HepG2 (cell line): Measurements from ENCODE around the gene AGMO. TPM values are rescaled to one million over a fixed set of nuclear protein-coding genes. Genes with fewer than 3 reads are reported as not detected.

Experiments used
- ATAC-seq: fragments of 200-7000 bp; cut with Tn5 transposase; 3 replicates; pipeline ENCODE4 v1.9.1; 2020; ENCODE audit warnings: mild to moderate bottlenecking, moderate library complexity
- BruUV-seq: library from RNA; stranded (reverse); fragments of 400-500 nt; replicated peaks from 2 replicates; lab custom pipeline; 2021; lab: Mats Ljungman, UMichigan
- CTCF ChIA-PET: fragments of 300-600 bp; formaldehyde crosslinking; extraction: SDS; loops from one replicate; lab custom pipeline; 2021; ENCODE audit warnings: low total read pairs, inconsistent platforms, low intra/inter-chr PET ratio; lab: Yijun Ruan, JAX
- POLR2A ChIA-PET: fragments of 350-600 bp; sonication (Branson Sonifier 250); formaldehyde crosslinking; loops from one replicate; lab custom pipeline; 2020; ENCODE audit warnings: antibody characterized with exemption, inconsistent platforms; lab: Yijun Ruan, JAX
- DNase-seq: peaks from one replicate; pipeline ENCODE4 v3.0.0-alpha.2; 2015; ENCODE audit warnings: low spot score
- FAIRE-seq: peaks from 3 replicates; lab custom pipeline; 2011; peaks lifted over from hg19 to GRCh38; lab: Jason Lieb, UNC
- H2AFZ ChIP-seq: one replicate; pipeline ENCODE4 v1.6.1; 2011; ENCODE audit warnings: low read length, inconsistent platforms
- H3K27ac ChIP-seq: fragments of 300-600 bp; 3 replicates; pipeline ENCODE4 v1.8.0; 2011; ENCODE audit warnings: mixed run types, mild to moderate bottlenecking, mixed read lengths, low read length, inconsistent platforms; ENCODE audit not compliant: insufficient read depth; ENCODE audit errors: extremely low read length
- H3K27me3 ChIP-seq, 2 experiments: fragments of 200-600 bp in 1 of 2; 2 replicates in 1 of 2; 3 replicates in 1 of 2; pipeline versions ENCODE4 v1.6.0 to v1.8.0; 2011; ENCODE audit warnings: low read length in 2 of 2, mild to moderate bottlenecking in 2 of 2, moderate library complexity in 2 of 2, inconsistent platforms in 1 of 2; ENCODE audit not compliant: insufficient read depth in 2 of 2, control insufficient read depth in 1 of 2
- H3K36me3 ChIP-seq, 2 experiments: fragments of 200-600 bp in 1 of 2; replicated peaks in 1 of 2; 2 replicates in 1 of 2; 3 replicates in 1 of 2; pipeline versions ENCODE4 v1.5.1 to v1.8.0; 2011; ENCODE audit warnings: low read length in 2 of 2, inconsistent platforms in 1 of 2; ENCODE audit not compliant: insufficient read depth in 2 of 2, control insufficient read depth in 1 of 2
- H3K4me1 ChIP-seq: 2 replicates; pipeline ENCODE4 v1.5.1; 2012; ENCODE audit warnings: low read length, inconsistent platforms; ENCODE audit not compliant: insufficient read depth
- H3K4me2 ChIP-seq: 2 replicates; pipeline ENCODE4 v1.6.0; 2011; ENCODE audit warnings: low read depth, low read length, inconsistent platforms
- H3K4me3 ChIP-seq, 3 experiments: fragments of 200-600 bp in 1 of 3; sonication (generic), shearing (Covaris generic) in 1 of 3; replicated peaks in 1 of 3; 2 replicates each; pipeline ENCODE4 v1.5.1; 2011 to 2016; ENCODE audit warnings: low read length in 3 of 3, inconsistent platforms in 2 of 3, low read depth in 2 of 3, mild to moderate bottlenecking in 2 of 3, control low read depth in 1 of 3, mixed read lengths in 1 of 3; ENCODE audit not compliant: insufficient read depth in 1 of 3
- H3K79me2 ChIP-seq: one replicate; pipeline ENCODE4 v1.6.1; 2011; ENCODE audit warnings: low read length, inconsistent platforms; ENCODE audit not compliant: insufficient read depth
- H3K9ac ChIP-seq: 2 replicates; pipeline ENCODE4 v1.6.0; 2011; ENCODE audit warnings: mild to moderate bottlenecking, low read depth, low read length, inconsistent platforms; ENCODE audit not compliant: insufficient read depth
- H3K9me3 ChIP-seq: 2 replicates; pipeline ENCODE4 v1.5.1; 2012; ENCODE audit warnings: mild to moderate bottlenecking, low read length
- H4K20me1 ChIP-seq: 2 replicates; pipeline ENCODE4 v1.6.0; 2011; ENCODE audit warnings: inconsistent platforms, mild to moderate bottlenecking, low read length, moderate library complexity; ENCODE audit not compliant: insufficient read depth
- MAF1 ChIP-seq: sonication (generic); formaldehyde crosslinking; IDR thresholded peaks from 2 replicates; pipeline ENCODE4 v1.5.0; 2020; ENCODE audit warnings: missing genetic modification reagents, borderline replicate concordance
- PLSCR1 ChIP-seq: sonication (generic); formaldehyde crosslinking; IDR thresholded peaks from 2 replicates; pipeline ENCODE4 v1.5.0; 2020; ENCODE audit warnings: missing genetic modification reagents, mild to moderate bottlenecking, borderline replicate concordance
- SAP130 ChIP-seq: IDR thresholded peaks from 2 replicates; pipeline ENCODE4 v1.6.1; 2016; ENCODE audit warnings: low read depth
- SMAD9 ChIP-seq: sonication (generic); formaldehyde crosslinking; IDR thresholded peaks from 2 replicates; pipeline ENCODE4 v1.5.1; 2020; ENCODE audit warnings: mild to moderate bottlenecking, missing genetic modification reagents
- TBX3 ChIP-seq: fragments of 450-650 bp; IDR thresholded peaks from 2 replicates; pipeline ENCODE4 v1.6.1; 2017; ENCODE audit warnings: antibody characterized with exemption, mild to moderate bottlenecking, inconsistent platforms, borderline replicate concordance
- TMF1 ChIP-seq: sonication (generic); formaldehyde crosslinking; IDR thresholded peaks from 2 replicates; pipeline ENCODE4 v1.8.1; 2022; ENCODE audit warnings: low read depth, missing genetic modification reagents
- ZEB1 ChIP-seq: IDR thresholded peaks from 2 replicates; pipeline ENCODE4 v1.6.1; 2012; ENCODE audit warnings: mild to moderate bottlenecking, low read depth, inconsistent platforms; ENCODE audit not compliant: insufficient replicate concordance
- ZNF138 ChIP-seq: sonication (generic); formaldehyde crosslinking; IDR thresholded peaks from 2 replicates; pipeline ENCODE4 v1.5.0; 2020; ENCODE audit warnings: mild to moderate bottlenecking, low read depth, missing genetic modification reagents
- ZNF224 ChIP-seq: sonication (generic); formaldehyde crosslinking; IDR thresholded peaks from 2 replicates; pipeline ENCODE4 v1.5.0; 2020; ENCODE audit warnings: mild to moderate bottlenecking, missing genetic modification reagents
- ZNF343 ChIP-seq: sonication (generic); formaldehyde crosslinking; IDR thresholded peaks from 2 replicates; pipeline ENCODE4 v1.4.0; 2020; ENCODE audit warnings: mild to moderate bottlenecking, missing genetic modification reagents
- whole genome bisulfite sequencing: methylation state at CpG from one replicate; pipeline ENCODE4 v1.1.6; 2017; ENCODE audit warnings: low lambda C conversion rate; 5-methylcytosine and 5-hydroxymethylcytosine counted together
- in situ Hi-C: cut with HindIII; loops from 2 replicates; pipeline ENCODE4 v1.10.0; 2017; ENCODE audit warnings: low pct_unique_long_range_greater_than_20kb; ENCODE audit not compliant: extremely low pct_ligation_motif_present
- intact Hi-C: fragments of 100-400 bp; cut with micrococcal nuclease; formaldehyde crosslinking; loops from one replicate; pipeline ENCODE4 v1.10.0; 2022; ENCODE audit not compliant: unreplicated experiment
- polyA plus RNA-seq, 8 experiments: library from polyadenylated mRNA; depleted of rRNA in 3 of 8; stranded (reverse) in 7 of 8; unstranded in 1 of 8; fragments of >200 nt; fragmentation: Illumina TruSeq in 4 of 8; extraction: Trizol in 4 of 8; gene quantifications; 2 replicates each; pipeline versions ENCODE4 v1.2.1 to v1.2.3, GENCODE V29; 2011 to 2016; ENCODE audit warnings: low read depth in 4 of 8, missing spikeins in 1 of 8, mixed read lengths in 1 of 8; ENCODE audit not compliant: insufficient read depth in 1 of 8
- total RNA-seq, 5 experiments: library from RNA; depleted of rRNA; stranded (reverse); fragments of >200 nt; fragmentation: Illumina TruSeq; extraction: Trizol; gene quantifications; 2 replicates each; pipeline ENCODE4 v1.2.3, GENCODE V29; 2016; ENCODE audit warnings: low read depth in 1 of 5

The AGMO gene
- total and polyA plus RNA-seq, 2 of the 13 experiments (the other 11 are each of a cell fraction or from before 2014, with no cell fraction given) = 0.22 to 0.50 TPM

- Histone ChIP-seq H3K36me3 (no peaks in the 10 kb centered on the region), H4K20me1 (no peaks in the 10 kb centered on the region), H3K79me2 (no peaks in the 10 kb centered on the region), H3K27me3 (no peaks in the 10 kb centered on the region), H3K9me3 (peaks cover 95% of the 10 kb centered on the region), H3K4me3 (no peak overlapping the region), H3K9ac (no peak overlapping the region), H3K4me2 (no peak overlapping the region), H2AFZ (no peak overlapping the region), H3K27ac (no peak overlapping the region), H3K4me1 (no peaks in the 10 kb centered on the region)
- ChIA-PET POLR2A (no interaction called here), CTCF (no interaction called here)
- DNase-seq (no peak), FAIRE-seq (no peak), ATAC-seq (no peak)
- no TSS peak for BruUV-seq
- in situ Hi-C loops = no loop called here
- no peak for TF ChIP-seq TBX3
- no peak for TF ChIP-seq MAF1 (CRISPR knock-in tag)
- TF ChIP-seq ZNF138 (CRISPR knock-in tag) = no peak
- no peak for TF ChIP-seq ZEB1
- no peak for TF ChIP-seq ZNF343 (CRISPR knock-in tag)
- TF ChIP-seq ZNF224 (CRISPR knock-in tag) = no peak
- no peak for TF ChIP-seq SAP130
- TF ChIP-seq TMF1 (CRISPR knock-in tag) = no peak
- TF ChIP-seq PLSCR1 (CRISPR knock-in tag) = no peak
- TF ChIP-seq SMAD9 (CRISPR knock-in tag) = no peak
- 50% methylated on average over 1 of the region's 3 CpGs for WGBS
- intact Hi-C loops = no loop called here
These were observed 281.6 kb downstream of the AGMO start for GRCh38 chr7:15280078-15280733.
